Erythroblast (primary cell): Measurements from ENCODE around the gene GTF2A1.

Experiments used
- GATA1 ChIP-seq: IDR thresholded peaks from 2 replicates; pipeline ENCODE4 v1.6.1; 2011; ENCODE audit warnings: low read depth, mild to moderate bottlenecking, control low read depth, low read length, moderate library complexity
- POLR2A ChIP-seq: IDR thresholded peaks from 2 replicates; pipeline ENCODE4 v1.6.1; 2011; ENCODE audit warnings: mild to moderate bottlenecking, low read length

DNA sequence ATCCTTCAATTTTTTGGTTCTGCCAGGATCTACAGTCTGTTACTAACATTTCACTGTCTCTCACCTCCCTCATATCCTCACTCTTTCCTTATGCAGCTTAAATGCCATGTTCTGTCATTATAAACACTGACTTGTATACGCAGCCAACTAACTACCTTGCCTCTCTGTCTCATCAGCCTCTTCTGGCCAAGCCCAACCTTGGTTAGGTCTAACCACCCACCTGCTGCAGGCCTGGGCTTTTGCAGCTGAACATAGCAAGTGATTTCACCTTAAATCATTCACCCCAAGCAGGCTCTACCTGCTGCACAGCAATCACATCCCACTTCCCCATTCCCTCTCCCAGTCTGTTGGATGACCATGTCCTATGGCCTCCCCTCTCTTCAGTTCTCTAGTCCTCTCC, 91.5 kb downstream of the GTF2A1 start:
- TF ChIP-seq POLR2A (no peak), GATA1 (no peak)
